Testis (tissue), 2 donors: Measurements from ENCODE around the gene DEXI.

Experiments
- POLR2A ChIP-seq: fragments of 450-650 bp; IDR thresholded peaks from one replicate; pipeline ENCODE4 v1.6.1; 2017; ENCODE audit warnings: antibody characterized with exemption, mild to moderate bottlenecking, moderate library complexity
- TF ChIP-seq, protein P1 (sequence below), 3 experiments: fragments of 450-650 bp in 2 of 3; fragments of 200-600 bp in 1 of 3; sonication (generic) in 1 of 3; IDR thresholded peaks; one replicate each; pipeline ENCODE4 v1.5.1; 2016 to 2019; ENCODE audit warnings: antibody characterized with exemption in 3 of 3, mild to moderate bottlenecking in 2 of 3, moderate library complexity in 1 of 3

DNA sequence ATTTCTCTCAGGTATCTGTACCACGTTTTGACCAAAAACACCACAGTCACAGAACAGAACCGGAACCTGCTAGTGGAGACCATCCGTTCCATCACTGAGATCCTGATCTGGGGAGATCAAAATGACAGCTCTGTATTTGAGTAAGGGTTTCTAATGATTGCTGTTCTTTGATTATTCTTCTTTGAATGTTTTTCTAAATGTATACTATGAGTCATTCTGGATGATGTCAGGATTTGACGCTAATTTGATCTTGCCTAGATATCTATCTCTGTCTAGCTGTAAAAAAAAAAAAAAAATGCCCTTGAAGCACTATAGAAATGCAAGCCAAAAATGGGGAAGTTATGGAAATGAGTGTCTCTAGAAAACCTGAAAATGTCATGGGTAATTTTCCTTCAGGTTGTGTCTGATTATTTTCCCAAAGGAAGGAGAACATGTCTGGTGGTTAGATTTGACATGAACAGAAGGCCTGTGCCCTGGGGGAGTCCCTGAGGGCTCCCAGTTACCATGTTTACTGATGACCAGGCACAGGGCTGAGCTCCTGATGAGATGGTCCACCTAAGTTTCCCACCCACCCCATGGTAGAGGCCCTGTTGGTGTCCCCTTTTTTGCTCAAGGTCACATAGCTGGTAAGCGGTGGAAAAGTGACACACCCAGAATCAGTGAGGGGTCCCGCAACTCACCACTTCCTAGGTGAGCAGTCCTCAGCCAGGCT is 15.7 kb upstream of the DEXI start:
- no peak for TF ChIP-seq POLR2A
- TF ChIP-seq, protein P1, sequence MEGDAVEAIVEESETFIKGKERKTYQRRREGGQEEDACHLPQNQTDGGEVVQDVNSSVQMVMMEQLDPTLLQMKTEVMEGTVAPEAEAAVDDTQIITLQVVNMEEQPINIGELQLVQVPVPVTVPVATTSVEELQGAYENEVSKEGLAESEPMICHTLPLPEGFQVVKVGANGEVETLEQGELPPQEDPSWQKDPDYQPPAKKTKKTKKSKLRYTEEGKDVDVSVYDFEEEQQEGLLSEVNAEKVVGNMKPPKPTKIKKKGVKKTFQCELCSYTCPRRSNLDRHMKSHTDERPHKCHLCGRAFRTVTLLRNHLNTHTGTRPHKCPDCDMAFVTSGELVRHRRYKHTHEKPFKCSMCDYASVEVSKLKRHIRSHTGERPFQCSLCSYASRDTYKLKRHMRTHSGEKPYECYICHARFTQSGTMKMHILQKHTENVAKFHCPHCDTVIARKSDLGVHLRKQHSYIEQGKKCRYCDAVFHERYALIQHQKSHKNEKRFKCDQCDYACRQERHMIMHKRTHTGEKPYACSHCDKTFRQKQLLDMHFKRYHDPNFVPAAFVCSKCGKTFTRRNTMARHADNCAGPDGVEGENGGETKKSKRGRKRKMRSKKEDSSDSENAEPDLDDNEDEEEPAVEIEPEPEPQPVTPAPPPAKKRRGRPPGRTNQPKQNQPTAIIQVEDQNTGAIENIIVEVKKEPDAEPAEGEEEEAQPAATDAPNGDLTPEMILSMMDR (IDR thresholded peaks at IDR 0.05), result no peak
